SKM-1 (cell line): Measurements from ENCODE around the gene ABHD4.
"Not testable (repeated sequence)": the region's sequence is repeated elsewhere in the genome, so short reads cannot be mapped to it uniquely, and the experiment has no call there.

ENCODE experiments used
- DNase-seq: peaks from one replicate; lab custom pipeline; 2025; ENCODE audit not compliant: unreplicated experiment; lab: John Stamatoyannopoulos, UW

Gene ABHD4

GRCh38 chr14:22623047-22623446 lies 24.9 kb downstream of the ABHD4 start:
- DNase-seq, result no peak

- no peak for DNase-seq
These were observed 28.5 kb downstream of the ABHD4 start for GRCh38 chr14:22626590-22626989.

- DNase-seq, result no peak
These were observed 29.6 kb downstream of the ABHD4 start for GRCh38 chr14:22627506-22628263.

- DNase-seq, result no peak
These were observed 31.3 kb downstream of the ABHD4 start for GRCh38 chr14:22629361-22629760.

GRCh38 chr14:22630066-22630465 lies 32.0 kb downstream of the ABHD4 start:
- no peak for DNase-seq

- DNase-seq, result no peak
These were observed 32.4 kb downstream of the ABHD4 start for GRCh38 chr14:22630486-22630885.

- no peak for DNase-seq
These were observed 36.3 kb downstream of the ABHD4 start for GRCh38 chr14:22634233-22634900.

- DNase-seq, result not testable (repeated sequence)
These were observed 37.9 kb downstream of the ABHD4 start for GRCh38 chr14:22635980-22636379.

- no peak for DNase-seq
These were observed 42.1 kb downstream of the ABHD4 start for GRCh38 chr14:22640192-22640591.

GRCh38 chr14:22641846-22642245 lies 43.7 kb downstream of the ABHD4 start:
- DNase-seq, result no peak

- no peak for DNase-seq
These were observed 46.2 kb downstream of the ABHD4 start, which contains the start of gene OR6J1 for GRCh38 chr14:22644305-22644635. TSS of gene OR6J1 (minus strand) at chr14:22644352. CDS start at chr14:22634811, 9,541 bp downstream.

- DNase-seq, result no peak
These were observed 48.6 kb downstream of the ABHD4 start for GRCh38 chr14:22646570-22647254.

GRCh38 chr14:22648506-22648905 lies 50.4 kb downstream of the ABHD4 start:
- no peak for DNase-seq

GRCh38 chr14:22650046-22650739 lies 52.1 kb downstream of the ABHD4 start:
- no peak for DNase-seq

- no peak for DNase-seq
These were observed 52.9 kb downstream of the ABHD4 start for GRCh38 chr14:22650960-22651521.

GRCh38 chr14:22651586-22651985 lies 53.5 kb downstream of the ABHD4 start:
- DNase-seq, result no peak

- no peak for DNase-seq
These were observed 55.0 kb downstream of the ABHD4 start for GRCh38 chr14:22653012-22653621.

- no peak for DNase-seq
These were observed 58.1 kb downstream of the ABHD4 start for GRCh38 chr14:22656226-22656625.

GRCh38 chr14:22656945-22657731 lies 59.0 kb downstream of the ABHD4 start:
- no peak for DNase-seq

GRCh38 chr14:22657861-22658260 lies 59.8 kb downstream of the ABHD4 start:
- peak; percentile 14 for DNase-seq
